ENCODE results near the gene B3GALNT2. TPM values are rescaled to one million over a fixed set of nuclear protein-coding genes. Genes with fewer than 3 reads are reported as not detected.

B3GALNT2 gene
- total and polyA plus RNA-seq, 2 donors (not counting 1 experiment from before 2014, with no cell fraction given), result 5.6 to 12.2 TPM

DNA sequence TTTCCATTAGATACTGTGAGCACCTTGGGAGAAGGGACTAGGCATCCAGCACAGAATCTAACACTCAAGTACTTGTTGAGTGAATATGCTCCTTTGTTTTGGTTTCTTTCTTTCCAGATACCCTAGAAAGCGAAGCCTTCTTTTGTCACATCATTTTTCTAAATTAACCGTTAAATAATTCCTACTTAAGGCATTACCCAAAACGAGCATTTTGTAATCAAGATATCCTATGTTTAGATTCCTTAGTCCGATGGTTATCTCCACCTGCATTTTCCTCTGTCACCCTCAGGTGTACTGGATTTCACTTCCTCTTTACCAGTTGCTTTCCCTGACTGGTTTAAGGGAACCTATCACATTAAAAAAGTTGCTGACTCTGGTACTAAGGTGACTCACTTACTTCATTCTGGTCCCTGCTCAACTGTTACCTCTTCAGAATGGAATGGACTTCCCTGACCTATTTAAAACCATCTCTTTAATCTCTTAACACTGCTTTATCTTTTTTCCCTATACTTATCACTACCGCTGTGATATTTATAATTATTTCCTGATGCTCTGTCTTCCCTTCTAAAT is 3.2 kb downstream of the B3GALNT2 start:
- Mint-ChIP-seq H3K4me3 (no peak overlapping the region), H3K4me1 (peaks cover 20% of the 10 kb centered on the region), H3K9me3 (ENCODE audit: insufficient read depth) (no peaks in the 10 kb centered on the region), H3K27me3 (no peaks in the 10 kb centered on the region), H3K27ac (no peak overlapping the region)
- Histone ChIP-seq H3K9ac (ENCODE audit: low read length) (no peak overlapping the region), H3K36me3 (replicated peaks in 1 of 2; ENCODE audit: control extremely low read depth in 1 of 2, control insufficient read depth in 1 of 2, extremely low read depth in 1 of 2, insufficient read depth in 2 of 2, low read length in 1 of 2) (no peaks in the 10 kb centered on the region), H3K79me2 (ENCODE audit: control insufficient read depth, insufficient read depth, low read length) (peaks cover 43% of the 10 kb centered on the region), H4K20me1 (ENCODE audit: control insufficient read depth, insufficient read depth, low read length, poor library complexity, severe bottlenecking) (no peaks in the 10 kb centered on the region), H3K27me3 (replicated peaks in 1 of 4; ENCODE audit: control extremely low read depth in 1 of 4, control insufficient read depth in 3 of 4, insufficient read depth in 4 of 4, low read length in 3 of 4) (no peaks in the 10 kb centered on the region), H3K9me3 (ENCODE audit: control extremely low read depth in 1 of 3, control insufficient read depth in 2 of 3, insufficient read depth in 1 of 3, low read length in 2 of 3) (no peaks in the 10 kb centered on the region), H3K4me2 (replicated peaks; ENCODE audit: low read depth, low read length, poor library complexity, severe bottlenecking) (no peak overlapping the region), H3K4me1 (ENCODE audit: control insufficient read depth in 2 of 2, insufficient read depth in 2 of 2, low read length in 2 of 2) (peaks cover 7 to 12% of the 10 kb centered on the region in 2 donors), H3K4me3 (ENCODE audit: control extremely low read depth in 1 of 5, extremely low read depth in 1 of 5, insufficient read depth in 1 of 5, low read depth in 2 of 5, low read length in 4 of 5) (no peak overlapping the region), H2AFZ (ENCODE audit: insufficient read depth, low read depth, low read length, poor library complexity, severe bottlenecking) (no peak overlapping the region), H3K27ac (ENCODE audit: low read length in 2 of 2) (no peak overlapping the region)
- TF ChIP-seq, protein P1, sequence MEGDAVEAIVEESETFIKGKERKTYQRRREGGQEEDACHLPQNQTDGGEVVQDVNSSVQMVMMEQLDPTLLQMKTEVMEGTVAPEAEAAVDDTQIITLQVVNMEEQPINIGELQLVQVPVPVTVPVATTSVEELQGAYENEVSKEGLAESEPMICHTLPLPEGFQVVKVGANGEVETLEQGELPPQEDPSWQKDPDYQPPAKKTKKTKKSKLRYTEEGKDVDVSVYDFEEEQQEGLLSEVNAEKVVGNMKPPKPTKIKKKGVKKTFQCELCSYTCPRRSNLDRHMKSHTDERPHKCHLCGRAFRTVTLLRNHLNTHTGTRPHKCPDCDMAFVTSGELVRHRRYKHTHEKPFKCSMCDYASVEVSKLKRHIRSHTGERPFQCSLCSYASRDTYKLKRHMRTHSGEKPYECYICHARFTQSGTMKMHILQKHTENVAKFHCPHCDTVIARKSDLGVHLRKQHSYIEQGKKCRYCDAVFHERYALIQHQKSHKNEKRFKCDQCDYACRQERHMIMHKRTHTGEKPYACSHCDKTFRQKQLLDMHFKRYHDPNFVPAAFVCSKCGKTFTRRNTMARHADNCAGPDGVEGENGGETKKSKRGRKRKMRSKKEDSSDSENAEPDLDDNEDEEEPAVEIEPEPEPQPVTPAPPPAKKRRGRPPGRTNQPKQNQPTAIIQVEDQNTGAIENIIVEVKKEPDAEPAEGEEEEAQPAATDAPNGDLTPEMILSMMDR (IDR thresholded peaks at IDR 0.05), result no peak
- no peak for TF ChIP-seq EZH2 (IDR thresholded peaks at IDR 0.05; ENCODE audit: borderline replicate concordance, insufficient read depth, low read depth, low read length, poor library complexity, severe bottlenecking)
- DNase-seq (no peak), ATAC-seq (ENCODE audit: low read depth) (no peak)
- intact Hi-C loops (cut with micrococcal nuclease), result loop anchor here (5.0 to 10.0 kb wide), 6 partner anchors 136 to 1104 kb away; partner anchors contain the start of genes HEATR1, LGALS8, TARBP1 and TBCE
- WGBS (ENCODE audit: insufficient coverage), result 73% methylated on average over 2 of the region's 5 CpGs
- ChIA-PET CTCF (interaction anchor here (0.6 kb wide), 1 partner anchor 13 kb away, joined by 3 read pairs; no protein-coding TSS in a partner anchor), POLR2A (no interaction called here)

DNA sequence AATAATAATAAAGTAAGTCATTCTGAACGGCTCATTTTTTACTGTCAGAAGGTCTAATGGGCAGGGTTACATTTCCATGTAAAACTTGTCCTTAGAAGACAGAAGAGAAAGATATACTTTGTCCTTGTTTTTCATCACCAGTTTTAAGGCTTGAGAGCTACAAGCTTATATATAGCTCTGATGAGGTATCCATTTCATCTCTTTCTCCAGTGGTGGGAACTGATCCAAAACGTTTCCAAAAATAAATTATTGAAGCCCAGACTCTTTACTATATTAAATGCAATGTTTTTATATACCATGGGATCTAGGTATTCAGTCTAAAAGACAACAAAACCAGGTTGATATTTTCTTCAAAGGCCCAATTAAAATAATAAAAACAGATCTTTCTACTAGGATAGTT is 8.7 kb downstream of the B3GALNT2 start:
- H3K4me3 ChIP-seq (ENCODE audit: control extremely low read depth in 1 of 5, extremely low read depth in 1 of 5, insufficient read depth in 1 of 5, low read depth in 2 of 5, low read length in 4 of 5), result no peak overlapping the region
- no peak for TF ChIP-seq EZH2 (IDR thresholded peaks at IDR 0.05; ENCODE audit: borderline replicate concordance, insufficient read depth, low read depth, low read length, poor library complexity, severe bottlenecking)
- TF ChIP-seq, protein P1 (IDR thresholded peaks at IDR 0.05), result no peak
- H3K4me2 ChIP-seq (replicated peaks; ENCODE audit: low read depth, low read length, poor library complexity, severe bottlenecking), result no peak overlapping the region
- WGBS (ENCODE audit: insufficient coverage), result no CpG with 5 or more reads among the region's 2 CpGs
- DNase-seq (no peak), ATAC-seq (ENCODE audit: low read depth) (no peak)
- peaks cover 26% of the 10 kb centered on the region for H3K79me2 ChIP-seq (ENCODE audit: control insufficient read depth, insufficient read depth, low read length)
- POLR2A ChIA-PET, result no interaction called here
- Mint-ChIP-seq H3K27ac (no peak overlapping the region), H3K4me3 (no peak overlapping the region), H3K9me3 (ENCODE audit: insufficient read depth) (no peaks in the 10 kb centered on the region), H3K27me3 (no peaks in the 10 kb centered on the region), H3K4me1 (no peaks in the 10 kb centered on the region)
- intact Hi-C loops (cut with micrococcal nuclease), result no loop called here
- no peaks in the 10 kb centered on the region for H3K27me3 ChIP-seq (replicated peaks in 1 of 4; ENCODE audit: control extremely low read depth in 1 of 4, control insufficient read depth in 3 of 4, insufficient read depth in 4 of 4, low read length in 3 of 4)
- CTCF ChIA-PET, result interaction anchor here (1.1 to 1.4 kb wide), 2 partner anchors 8 to 19 kb away, joined by 3 to 4 read pairs; partner anchors contain the start of gene B3GALNT2
- H3K27ac ChIP-seq (ENCODE audit: low read length in 2 of 2), result no peak overlapping the region
- no peaks in the 10 kb centered on the region for H4K20me1 ChIP-seq (ENCODE audit: control insufficient read depth, insufficient read depth, low read length, poor library complexity, severe bottlenecking)
- peaks cover 4 to 8% of the 10 kb centered on the region in 2 experiments for H3K36me3 ChIP-seq (replicated peaks in 1 of 2; ENCODE audit: control extremely low read depth in 1 of 2, control insufficient read depth in 1 of 2, extremely low read depth in 1 of 2, insufficient read depth in 2 of 2, low read length in 1 of 2)
- H2AFZ ChIP-seq (ENCODE audit: insufficient read depth, low read depth, low read length, poor library complexity, severe bottlenecking), result no peak overlapping the region
- no peak overlapping the region for H3K9ac ChIP-seq (ENCODE audit: low read length)
- no peaks in the 10 kb centered on the region for H3K4me1 ChIP-seq (ENCODE audit: control insufficient read depth in 2 of 2, insufficient read depth in 2 of 2, low read length in 2 of 2)
- no peaks in the 10 kb centered on the region for H3K9me3 ChIP-seq (ENCODE audit: control extremely low read depth in 1 of 3, control insufficient read depth in 2 of 3, insufficient read depth in 1 of 3, low read length in 2 of 3)
